Endothelial cell of umbilical vein (primary cell): ENCODE data around the gene HECTD4. TPM values are rescaled to one million over a fixed set of nuclear protein-coding genes. Genes with fewer than 3 reads are reported as not detected.

Experiments used
- BruUV-seq: library from RNA; stranded (reverse); fragments of 400-500 nt; replicated peaks from 2 replicates; lab custom pipeline; 2021; lab: Mats Ljungman, UMichigan
- CTCF ChIA-PET: fragments of 300-600, 350-600 bp; sonication (Branson Sonifier 250); formaldehyde crosslinking; loops from one replicate; lab custom pipeline; 2021; ENCODE audit warnings: antibody characterized with exemption, inconsistent platforms; lab: Charles Lee
- POLR2A ChIA-PET: fragments of 300-600, 350-600 bp; sonication (Branson Sonifier 250); formaldehyde crosslinking; loops from one replicate; lab custom pipeline; 2021; ENCODE audit warnings: antibody characterized with exemption, inconsistent platforms; lab: Charles Lee
- DNase-seq: peaks from one replicate; pipeline ENCODE4 v3.0.0-alpha.2; 2011; ENCODE audit warnings: low read depth, low spot score
- FAIRE-seq: peaks from 2 replicates; lab custom pipeline; 2011; peaks lifted over from hg19 to GRCh38; lab: Jason Lieb, UNC
- H2AFZ ChIP-seq: 2 replicates; pipeline ENCODE4 v1.6.0; 2012; ENCODE audit warnings: low read depth, low read length, control low read depth, inconsistent platforms
- H3K27ac ChIP-seq: 2 replicates; pipeline ENCODE4 v1.5.1; 2011; ENCODE audit warnings: low read depth, mild to moderate bottlenecking, control low read depth, low read length, moderate library complexity; ENCODE audit not compliant: insufficient read depth
- H3K27me3 ChIP-seq, 2 experiments: 2 replicates each; pipeline versions ENCODE4 v1.6.0 to v1.6.1; 2011; ENCODE audit warnings: low read length in 2 of 2, mixed read lengths in 1 of 2; ENCODE audit not compliant: control insufficient read depth in 2 of 2, insufficient read depth in 2 of 2
- H3K36me3 ChIP-seq, 2 experiments: 2 replicates in 1 of 2; 3 replicates in 1 of 2; pipeline ENCODE4 v1.5.1; 2011; ENCODE audit warnings: low read length in 2 of 2, mild to moderate bottlenecking in 1 of 2, moderate library complexity in 1 of 2; ENCODE audit not compliant: control insufficient read depth in 2 of 2, insufficient read depth in 2 of 2; ENCODE audit errors: extremely low read depth in 1 of 2
- H3K4me1 ChIP-seq: 3 replicates; pipeline ENCODE4 v1.5.1; 2011; ENCODE audit warnings: mild to moderate bottlenecking, low read length; ENCODE audit not compliant: control insufficient read depth, insufficient read depth; ENCODE audit errors: extremely low read depth
- H3K4me2 ChIP-seq: 2 replicates; pipeline ENCODE4 v1.6.1; 2011; ENCODE audit warnings: low read length, control low read depth, mixed read lengths; ENCODE audit not compliant: insufficient read depth
- H3K4me3 ChIP-seq, 3 experiments: fragments of 200-600 bp in 1 of 3; sonication (generic), shearing (Covaris generic) in 1 of 3; replicated peaks in 1 of 3; 2 replicates each; pipeline ENCODE4 v1.5.1; 2011 to 2016; ENCODE audit warnings: control low read depth in 3 of 3, low read length in 3 of 3, mild to moderate bottlenecking in 2 of 3, inconsistent platforms in 1 of 3, low read depth in 1 of 3, moderate library complexity in 1 of 3; ENCODE audit not compliant: insufficient read depth in 1 of 3
- H3K79me2 ChIP-seq: 2 replicates; pipeline ENCODE4 v1.6.0; 2012; ENCODE audit warnings: low read length, inconsistent platforms; ENCODE audit not compliant: control insufficient read depth, insufficient read depth
- H3K9ac ChIP-seq: replicated peaks from 2 replicates; pipeline ENCODE3; 2011; ENCODE audit warnings: low read length, control low read depth; ENCODE audit not compliant: insufficient read depth; ENCODE audit errors: extremely low read depth
- H3K9me1 ChIP-seq: replicated peaks from 3 replicates; pipeline ENCODE4 v1.6.0; 2011; ENCODE audit warnings: mild to moderate bottlenecking, low read length; ENCODE audit not compliant: control insufficient read depth, insufficient read depth; ENCODE audit errors: extremely low read depth
- H3K9me3 ChIP-seq: replicated peaks from 2 replicates; pipeline ENCODE4 v1.5.1; 2012; ENCODE audit warnings: low read length, inconsistent platforms; ENCODE audit not compliant: control insufficient read depth, insufficient read depth
- H4K20me1 ChIP-seq: replicated peaks from 2 replicates; pipeline ENCODE3; 2011; ENCODE audit warnings: mild to moderate bottlenecking, low read length; ENCODE audit not compliant: control insufficient read depth, insufficient read depth; ENCODE audit errors: extremely low read depth
- EZH2 ChIP-seq: IDR thresholded peaks from 2 replicates; pipeline ENCODE4 v1.6.1; 2012; ENCODE audit warnings: borderline replicate concordance, low read depth, mild to moderate bottlenecking, moderate library complexity, low read length, inconsistent platforms; ENCODE audit not compliant: severe bottlenecking
- FOS ChIP-seq: IDR thresholded peaks from 2 replicates; pipeline ENCODE4 v1.6.1; 2011; ENCODE audit warnings: mild to moderate bottlenecking, low read length, moderate library complexity, borderline replicate concordance; ENCODE audit not compliant: insufficient read depth
- GATA2 ChIP-seq: IDR thresholded peaks from 2 replicates; pipeline ENCODE4 v1.7.0; 2011; ENCODE audit warnings: low read depth, mild to moderate bottlenecking, moderate library complexity, mixed read lengths, low read length; ENCODE audit not compliant: insufficient read length, insufficient read depth
- JUN ChIP-seq: IDR thresholded peaks from 2 replicates; pipeline ENCODE4 v1.6.1; 2011; ENCODE audit warnings: borderline replicate concordance, low read depth; ENCODE audit not compliant: insufficient read length, insufficient read depth
- MYC ChIP-seq: IDR thresholded peaks from one replicate; pipeline ENCODE4 v1.6.1; 2011; ENCODE audit warnings: mild to moderate bottlenecking, low read depth, low read length
- POLR2A ChIP-seq: IDR thresholded peaks from 2 replicates; pipeline ENCODE4 v1.6.1; 2012; ENCODE audit warnings: low read depth, mild to moderate bottlenecking, control low read depth, low read length
- POLR2AphosphoS5 ChIP-seq: IDR thresholded peaks from 2 replicates; pipeline ENCODE4 v1.6.1; 2012; ENCODE audit warnings: low read depth, mild to moderate bottlenecking, control low read depth, low read length, moderate library complexity; ENCODE audit not compliant: insufficient read depth
- dilution Hi-C: fragments of 300-500 bp; cut with MboI; formaldehyde crosslinking; loops from one replicate; pipeline ENCODE4 v1.15.0; 2019; ENCODE audit warnings: low sequenced_read_pairs; ENCODE audit not compliant: extremely low pct_ligation_motif_present
- intact Hi-C: fragments of 100-400 bp; cut with micrococcal nuclease; formaldehyde crosslinking; loops from one replicate; pipeline ENCODE4 v1.10.0; 2022
- polyA plus RNA-seq, 4 experiments: library from polyadenylated mRNA; depleted of rRNA in 3 of 4; stranded (reverse) in 3 of 4; unstranded in 1 of 4; fragments of >200 nt; gene quantifications; 2 replicates each; pipeline versions ENCODE4 v1.2.1 to v1.2.3, GENCODE V29; 2011 to 2012; ENCODE audit warnings: missing spikeins in 1 of 4
- total RNA-seq: library from RNA; stranded (reverse); gene quantifications from 2 replicates; pipeline ENCODE4 v1.2.3, GENCODE V29; 2021
- TF ChIP-seq, protein P1 (sequence below), 2 donors: IDR thresholded peaks; 1 replicate in 1 of 2; 2 replicates in 1 of 2; pipeline ENCODE4 v1.5.1; 2011; ENCODE audit warnings: low read length in 2 of 2, mild to moderate bottlenecking in 2 of 2, moderate library complexity in 2 of 2, control low read depth in 1 of 2, inconsistent platforms in 1 of 2, low read depth in 1 of 2; ENCODE audit not compliant: insufficient read depth in 1 of 2; ENCODE audit errors: extremely low read depth in 1 of 2
- TF ChIP-seq, protein P2 (sequence below): IDR thresholded peaks from 2 replicates; pipeline ENCODE4 v1.6.1; 2011; ENCODE audit not compliant: insufficient read depth, insufficient read length

Gene HECTD4
- total and polyA plus RNA-seq, 2 donors (not counting 3 experiments of a cell fraction or from before 2014, with no cell fraction given), result 9.7 to 47.7 TPM

DNA sequence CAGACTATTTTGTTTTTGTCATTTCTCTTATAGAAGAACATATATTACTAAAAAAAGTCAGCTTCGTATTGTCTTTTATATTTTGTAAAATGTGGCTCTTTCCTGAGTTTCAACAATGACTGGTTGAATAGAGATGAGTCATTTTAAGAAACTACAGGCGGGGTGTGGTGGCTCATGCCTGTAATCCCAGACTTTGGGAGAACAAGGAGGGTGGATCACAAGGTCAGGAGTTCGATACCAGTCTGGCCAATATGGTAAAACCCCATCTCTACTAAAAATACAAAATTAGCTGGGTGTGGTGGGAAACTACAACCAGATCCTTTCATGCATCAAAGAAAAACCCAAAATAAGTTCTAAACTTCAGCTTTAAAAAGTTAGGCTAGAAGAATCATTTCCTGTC lies 28.8 kb downstream of the HECTD4 start:
- H2AFZ ChIP-seq, result no peak overlapping the region
- peak; percentile 31 for FAIRE-seq

DNA sequence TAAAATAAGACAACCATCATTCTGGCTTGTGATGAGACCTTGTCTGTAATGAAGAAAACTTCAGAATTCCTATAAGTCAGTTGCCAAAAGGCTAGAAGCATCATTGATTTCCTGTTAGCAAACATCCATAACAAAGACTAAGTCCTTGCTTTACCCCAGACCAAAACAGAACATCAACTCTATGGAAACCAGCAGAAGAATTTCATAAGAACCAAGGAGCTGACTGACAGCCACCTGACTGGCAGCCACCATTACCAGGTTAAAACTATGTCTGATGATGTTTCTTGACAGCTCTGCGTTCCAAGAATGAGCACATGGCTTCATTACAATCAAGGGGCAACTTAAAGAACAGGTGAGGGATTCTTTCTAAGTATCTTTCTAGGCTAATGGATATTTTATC lies 29.3 kb downstream of the HECTD4 start:
- no peak overlapping the region for H3K4me2 ChIP-seq
- H3K36me3 ChIP-seq, result no peaks in the 10 kb centered on the region
- no peak overlapping the region for H2AFZ ChIP-seq
- ChIA-PET CTCF (interaction anchor here (0.9 to 1.3 kb wide), 2 partner anchors 34 kb away, joined by 3 read pairs; no protein-coding TSS in a partner anchor), POLR2A (no interaction called here)
- H3K4me1 ChIP-seq, result no peaks in the 10 kb centered on the region
- no peak overlapping the region for H3K9ac ChIP-seq
- TF ChIP-seq EZH2, result no peak
- TF ChIP-seq, protein P1, sequence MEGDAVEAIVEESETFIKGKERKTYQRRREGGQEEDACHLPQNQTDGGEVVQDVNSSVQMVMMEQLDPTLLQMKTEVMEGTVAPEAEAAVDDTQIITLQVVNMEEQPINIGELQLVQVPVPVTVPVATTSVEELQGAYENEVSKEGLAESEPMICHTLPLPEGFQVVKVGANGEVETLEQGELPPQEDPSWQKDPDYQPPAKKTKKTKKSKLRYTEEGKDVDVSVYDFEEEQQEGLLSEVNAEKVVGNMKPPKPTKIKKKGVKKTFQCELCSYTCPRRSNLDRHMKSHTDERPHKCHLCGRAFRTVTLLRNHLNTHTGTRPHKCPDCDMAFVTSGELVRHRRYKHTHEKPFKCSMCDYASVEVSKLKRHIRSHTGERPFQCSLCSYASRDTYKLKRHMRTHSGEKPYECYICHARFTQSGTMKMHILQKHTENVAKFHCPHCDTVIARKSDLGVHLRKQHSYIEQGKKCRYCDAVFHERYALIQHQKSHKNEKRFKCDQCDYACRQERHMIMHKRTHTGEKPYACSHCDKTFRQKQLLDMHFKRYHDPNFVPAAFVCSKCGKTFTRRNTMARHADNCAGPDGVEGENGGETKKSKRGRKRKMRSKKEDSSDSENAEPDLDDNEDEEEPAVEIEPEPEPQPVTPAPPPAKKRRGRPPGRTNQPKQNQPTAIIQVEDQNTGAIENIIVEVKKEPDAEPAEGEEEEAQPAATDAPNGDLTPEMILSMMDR (IDR thresholded peaks at IDR 0.05; ENCODE audit: extremely low read depth in 1 of 2, insufficient read depth in 1 of 2, low read depth in 1 of 2, low read length in 2 of 2), result no peak
- TF ChIP-seq FOS, result no peak
- TF ChIP-seq MYC, result no peak
- TF ChIP-seq JUN, result no peak
- no peak for TF ChIP-seq POLR2AphosphoS5
- no peak for TF ChIP-seq POLR2A
- TF ChIP-seq, protein P2, sequence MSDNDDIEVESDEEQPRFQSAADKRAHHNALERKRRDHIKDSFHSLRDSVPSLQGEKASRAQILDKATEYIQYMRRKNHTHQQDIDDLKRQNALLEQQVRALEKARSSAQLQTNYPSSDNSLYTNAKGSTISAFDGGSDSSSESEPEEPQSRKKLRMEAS, result no peak
- TF ChIP-seq GATA2, result no peak
- no TSS peak for BruUV-seq
- no peak overlapping the region for H3K27ac ChIP-seq
- peaks cover 8% of the 10 kb centered on the region for H4K20me1 ChIP-seq
- dilution Hi-C loops (no loop called here), intact Hi-C loops (no loop called here)
- no peak for DNase-seq
- no peaks in the 10 kb centered on the region for H3K9me1 ChIP-seq
- FAIRE-seq, result no peak
- no peak overlapping the region for H3K4me3 ChIP-seq
- no peaks in the 10 kb centered on the region for H3K27me3 ChIP-seq
- peaks cover 6% of the 10 kb centered on the region for H3K79me2 ChIP-seq
- no peaks in the 10 kb centered on the region for H3K9me3 ChIP-seq

More for the DNA sequence above, 28.8 kb downstream of the HECTD4 start:
- Histone ChIP-seq H3K4me2 (no peak overlapping the region), H3K4me3 (no peak overlapping the region), H3K36me3 (no peaks in the 10 kb centered on the region), H3K27me3 (no peaks in the 10 kb centered on the region), H3K9me1 (no peaks in the 10 kb centered on the region), H3K79me2 (peaks cover 6% of the 10 kb centered on the region), H4K20me1 (peaks cover 8% of the 10 kb centered on the region), H3K9ac (no peak overlapping the region), H3K27ac (no peak overlapping the region), H3K4me1 (no peaks in the 10 kb centered on the region), H3K9me3 (no peaks in the 10 kb centered on the region)
- TF ChIP-seq FOS, result peak; percentile 43
- TF ChIP-seq, protein P2, result no peak
- ChIA-PET CTCF (interaction anchor here (1.3 kb wide), 1 partner anchor 34 kb away, joined by 3 read pairs; no protein-coding TSS in a partner anchor), POLR2A (no interaction called here)
- intact Hi-C loops (no loop called here), dilution Hi-C loops (no loop called here)
- BruUV-seq, result no TSS peak
- no peak for DNase-seq
